GM18498 (cell line): Measurements from ENCODE around the gene PLCD1.

Experiments used
- ATAC-seq: cut with Tn5 transposase; IDR thresholded peaks from one replicate; pipeline ENCODE4 v1.9.1; 2021; ENCODE audit warnings: mild to moderate bottlenecking, moderate library complexity; ENCODE audit not compliant: unreplicated experiment

PLCD1 gene

DNA sequence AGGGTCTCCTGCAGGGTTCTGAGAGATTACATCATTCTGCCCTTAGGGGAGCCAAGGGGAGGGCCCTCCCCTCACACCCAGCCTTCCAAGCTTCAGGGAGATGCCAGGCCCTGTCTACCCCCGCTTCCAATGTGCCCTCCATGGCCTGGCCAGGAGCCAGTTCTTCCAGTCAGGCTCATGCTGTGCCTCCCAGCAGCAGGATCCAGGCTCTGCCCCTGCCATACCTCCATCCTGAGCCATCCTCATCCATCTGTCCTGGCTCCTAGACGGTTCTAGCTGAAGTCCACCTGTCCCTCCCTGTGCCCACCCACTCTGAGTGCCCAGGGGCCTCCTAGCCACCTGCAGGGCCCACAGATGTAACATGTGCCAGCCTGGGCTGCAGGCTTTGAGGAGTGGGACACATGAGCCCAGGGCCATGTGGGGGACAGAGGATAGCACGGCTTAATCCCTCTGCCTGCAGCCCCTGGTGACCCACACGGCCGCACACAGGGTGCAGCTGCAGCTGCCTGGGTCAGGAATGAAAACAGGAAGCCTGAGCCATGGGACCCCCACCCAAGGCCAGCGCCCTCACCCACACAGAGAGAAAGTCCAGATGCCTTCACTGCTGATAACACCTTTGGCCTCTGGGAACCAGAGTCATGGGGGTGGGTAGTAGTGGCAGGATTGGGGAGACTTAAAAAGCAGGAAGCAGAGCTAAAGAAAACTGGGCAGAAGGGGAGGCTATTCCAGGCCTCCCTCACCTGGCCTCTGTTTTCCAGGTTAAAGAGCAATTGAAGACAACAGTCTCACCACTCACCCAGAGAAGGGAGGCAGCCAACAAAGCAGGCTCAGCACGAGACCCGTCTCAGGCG, 11.8 kb downstream of the PLCD1 start:
- ATAC-seq = no peak

DNA sequence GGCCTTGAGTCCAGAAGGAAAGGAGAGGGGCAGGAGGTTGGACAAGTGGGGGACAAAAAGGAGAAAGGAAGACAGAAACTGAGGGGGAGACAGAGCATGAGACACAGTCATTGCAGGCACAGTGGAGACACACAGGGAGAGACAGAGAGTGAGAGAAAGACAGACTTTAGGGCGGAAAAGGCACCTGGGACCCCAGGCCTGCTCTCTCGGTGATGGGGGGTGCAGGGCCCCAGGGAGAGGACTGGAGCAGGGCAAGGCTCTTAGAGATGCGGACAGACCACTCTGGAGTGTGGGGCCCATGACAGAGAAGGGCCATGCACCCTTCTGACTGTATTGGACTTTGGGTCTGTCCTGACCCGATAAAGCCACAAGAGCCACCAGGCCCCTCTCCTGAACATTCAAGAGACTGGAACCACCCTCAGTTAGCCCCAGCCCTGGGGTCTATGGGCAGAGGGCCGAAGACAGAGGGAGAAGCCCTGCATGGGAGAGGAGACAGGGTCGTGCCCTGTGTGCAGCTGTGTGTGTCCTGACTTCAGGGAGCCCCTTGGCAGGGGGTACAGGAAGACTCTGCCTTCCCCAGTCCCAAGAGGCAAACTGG, 12.5 kb downstream of the PLCD1 start:
- ATAC-seq = no peak

DNA sequence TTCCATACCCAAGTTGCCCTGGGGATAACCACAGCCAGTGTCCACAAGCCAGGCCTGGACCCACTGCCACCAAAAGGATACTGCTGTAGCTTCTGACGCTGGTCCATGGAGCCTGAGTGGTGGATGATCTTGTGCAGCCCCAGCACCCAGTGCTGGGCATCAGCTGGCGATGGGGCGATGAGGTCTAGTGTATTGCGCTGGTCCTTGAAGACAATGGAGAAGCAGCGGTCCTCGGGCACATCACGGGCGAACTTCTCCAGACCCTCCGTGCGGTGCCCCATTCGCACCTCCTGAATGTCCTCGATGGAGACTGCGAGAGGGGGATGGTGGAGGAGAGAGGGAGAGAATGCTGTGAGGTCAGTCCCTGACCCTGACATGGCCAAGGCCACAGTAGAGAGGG, 13.0 kb downstream of the PLCD1 start:
- ATAC-seq = no peak

DNA sequence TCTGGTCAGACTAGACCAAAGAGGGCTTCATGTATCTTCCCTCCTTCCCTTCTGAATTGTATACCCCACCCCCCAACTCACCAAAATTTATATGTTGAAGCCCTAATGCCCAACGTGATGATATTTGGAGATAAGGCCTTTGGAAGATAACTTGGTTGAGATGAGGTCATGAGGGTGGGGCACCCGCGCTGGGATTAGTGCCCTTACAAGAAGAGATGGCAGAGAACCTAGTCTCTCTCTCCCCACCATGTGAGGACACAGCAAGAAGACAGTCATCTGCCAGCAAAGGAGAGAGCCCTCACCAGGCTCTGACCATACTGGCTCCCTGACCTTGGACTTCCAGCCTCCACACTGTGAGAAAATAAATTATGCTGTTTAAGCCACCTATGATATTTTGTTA, 13.5 kb downstream of the PLCD1 start:
- no peak for ATAC-seq

DNA sequence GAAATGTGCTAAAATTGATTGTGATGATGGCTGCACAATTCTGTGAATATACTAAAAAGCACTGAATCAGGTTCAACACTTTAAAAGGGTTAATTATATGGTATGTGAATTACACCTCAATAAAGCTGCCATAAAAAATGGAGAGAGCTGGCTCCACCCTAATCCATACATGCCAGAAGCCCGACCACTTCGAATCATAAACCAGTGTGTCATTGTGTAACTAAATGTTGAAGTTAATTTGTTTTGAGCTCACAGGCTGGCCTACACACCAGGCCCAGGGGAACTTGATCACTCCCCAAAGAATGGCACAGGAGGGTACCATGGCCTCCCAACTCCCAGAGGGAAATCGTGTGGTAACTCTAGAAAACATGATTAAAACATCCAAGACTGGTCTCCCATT, 14.0 kb downstream of the PLCD1 start:
- ATAC-seq = no peak

DNA sequence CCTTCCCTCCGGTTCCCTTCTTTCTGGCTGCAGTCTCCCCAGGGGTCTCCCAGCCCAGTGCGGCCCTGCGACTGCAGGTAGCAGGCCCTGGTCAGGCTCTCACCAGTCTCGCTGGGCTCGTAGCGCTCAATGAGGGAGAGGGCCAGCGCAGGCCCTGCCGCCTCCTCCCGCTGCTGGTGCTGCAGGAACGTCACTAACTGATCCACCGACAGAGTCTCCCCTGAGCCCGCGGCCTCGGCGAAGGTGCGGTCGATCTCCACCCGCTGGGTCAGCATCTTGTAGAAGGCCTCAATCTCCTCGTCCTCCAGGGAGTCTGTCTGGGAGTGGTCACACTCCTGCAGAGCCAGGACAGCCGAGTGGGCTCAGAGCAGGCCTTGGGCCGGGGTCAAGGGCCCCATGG, 18.3 kb downstream of the PLCD1 start:
- no peak for ATAC-seq

DNA sequence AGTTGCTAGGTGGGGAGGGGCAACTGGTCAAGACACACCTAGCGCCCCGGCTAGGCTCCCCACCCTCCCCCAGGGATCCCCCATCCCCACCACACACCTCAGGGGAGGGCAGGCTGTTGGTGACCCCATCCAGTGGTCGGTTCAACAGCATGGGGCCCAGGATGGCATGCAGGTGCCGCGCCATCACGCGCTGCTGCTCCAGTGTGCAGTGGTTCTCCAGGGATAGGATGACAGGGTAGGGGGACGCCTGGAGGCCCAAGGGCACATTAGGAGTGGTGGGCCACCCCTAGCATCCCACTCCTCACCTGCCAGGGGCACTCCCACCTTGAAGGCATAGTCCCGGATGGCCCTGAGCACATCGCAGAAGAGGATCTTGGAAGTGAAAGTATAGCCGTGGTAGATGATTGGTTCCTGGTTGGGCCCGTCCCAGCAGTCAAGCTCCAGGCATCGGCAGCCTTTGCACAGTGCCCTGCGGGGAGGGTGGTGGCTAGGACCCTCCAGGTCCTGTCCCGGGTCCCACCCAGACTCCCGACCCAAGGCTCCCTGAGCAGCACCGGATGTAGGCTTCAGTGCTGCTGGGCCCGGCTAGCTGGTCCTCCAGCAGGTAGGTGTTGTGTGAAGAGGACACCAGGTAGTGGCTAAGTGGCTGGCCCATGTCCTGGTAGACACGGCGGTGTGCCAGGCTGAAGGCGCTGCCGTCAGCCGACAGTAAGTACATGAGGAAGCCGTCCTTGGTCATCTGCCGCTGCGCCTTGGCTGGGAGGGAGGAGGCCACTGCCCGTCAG, 19.4 kb downstream of the PLCD1 start:
- no peak for ATAC-seq

DNA sequence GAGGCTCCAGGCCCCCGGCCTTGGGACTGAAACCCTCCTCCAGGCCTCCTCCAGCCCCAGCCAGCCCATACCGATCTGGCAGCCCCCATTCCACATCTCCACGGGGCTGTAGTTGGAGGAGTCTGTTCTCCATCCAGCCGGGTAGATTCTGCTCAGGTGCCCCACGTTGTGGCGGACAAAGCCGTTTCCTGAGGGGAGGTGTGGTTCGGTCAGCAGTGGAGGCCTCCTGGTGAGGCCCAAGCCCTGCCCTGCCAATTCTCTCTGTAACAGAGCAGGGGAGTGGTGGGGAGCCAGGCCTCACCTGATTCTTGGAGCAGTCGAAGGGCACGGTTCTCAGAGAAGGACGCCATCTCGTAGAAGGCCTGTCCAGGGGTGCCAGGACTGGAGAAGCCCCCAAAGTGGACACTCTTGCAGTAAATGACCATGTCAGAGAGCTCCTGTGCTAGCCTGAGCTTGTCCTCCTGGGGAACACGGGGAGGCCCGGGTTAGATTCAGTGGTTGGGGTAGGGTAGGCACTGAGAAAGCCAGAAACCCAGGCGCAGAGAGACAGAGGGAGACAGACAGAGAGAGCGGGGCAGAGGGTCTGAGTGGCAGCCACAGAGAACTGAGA, 20.4 kb downstream of the PLCD1 start:
- no peak for ATAC-seq

DNA sequence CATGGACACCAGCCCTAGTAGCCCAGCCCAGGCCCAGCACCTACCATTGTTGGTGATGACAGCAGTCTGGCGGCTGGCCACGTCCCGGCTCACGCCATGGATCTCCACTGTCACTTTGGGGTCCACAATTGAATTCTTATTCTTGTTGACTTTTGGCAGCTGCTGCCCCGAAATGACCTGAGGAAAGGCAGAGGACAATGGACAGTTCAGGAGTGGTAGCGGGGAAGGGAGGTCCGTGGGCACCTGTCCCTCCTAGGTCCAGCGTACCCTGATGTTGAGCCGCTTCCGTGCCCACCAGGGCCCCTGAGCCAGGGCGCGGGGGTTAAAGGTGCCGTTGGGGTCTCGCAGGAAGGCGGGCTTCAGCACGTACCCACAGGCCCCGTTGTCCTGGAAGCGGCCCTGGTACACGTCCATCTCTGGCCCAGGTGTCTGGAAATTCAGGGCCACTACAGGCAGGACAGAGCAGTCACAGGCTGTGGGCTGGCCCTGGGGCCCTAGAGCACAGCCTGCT, 21.2 kb downstream of the PLCD1 start:
- no peak for ATAC-seq

DNA sequence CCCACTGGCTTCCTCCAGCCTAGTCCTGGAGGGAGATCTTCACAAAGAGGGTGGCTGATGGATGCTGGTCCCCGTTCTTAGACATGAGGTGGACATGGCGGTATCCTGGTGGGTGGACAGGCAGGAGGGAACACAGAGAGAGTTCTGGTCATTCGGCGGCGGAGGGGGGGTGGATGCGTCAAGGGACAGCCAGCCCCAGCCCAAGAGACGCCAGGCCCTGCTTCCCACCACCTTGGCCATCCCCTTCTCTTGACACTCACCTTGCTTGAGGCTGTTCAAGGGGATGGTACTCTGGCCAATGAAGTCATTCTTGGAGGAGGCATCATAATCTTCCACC, 21.7 kb downstream of the PLCD1 start:
- no peak for ATAC-seq

DNA sequence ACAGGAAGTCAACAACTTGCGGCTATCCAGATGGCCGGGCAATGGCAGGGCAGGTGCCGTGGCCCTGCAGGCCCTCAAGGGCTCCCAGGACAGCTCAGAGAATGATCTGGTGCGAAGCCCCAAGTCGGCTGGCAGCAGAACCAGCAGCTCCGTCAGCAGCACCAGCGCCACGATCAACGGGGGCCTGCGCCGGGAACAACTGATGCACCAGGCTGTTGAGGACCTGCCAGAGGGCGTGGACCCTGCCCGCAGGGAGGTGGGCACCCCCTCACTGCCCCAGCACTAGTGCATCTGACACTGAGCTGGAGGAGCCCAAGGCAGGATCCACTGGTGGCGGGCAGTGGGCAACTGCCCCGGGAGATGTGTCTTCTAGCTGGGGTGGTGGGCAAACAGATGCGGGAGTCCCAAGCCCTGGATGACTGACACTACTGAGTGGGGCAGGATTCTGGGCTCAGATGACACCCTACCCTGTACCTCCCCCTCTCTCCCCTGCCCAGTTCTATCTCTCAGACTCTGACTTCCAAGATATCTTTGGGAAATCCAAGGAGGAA, 22.9 kb downstream of the PLCD1 start:
- ATAC-seq = no peak

DNA sequence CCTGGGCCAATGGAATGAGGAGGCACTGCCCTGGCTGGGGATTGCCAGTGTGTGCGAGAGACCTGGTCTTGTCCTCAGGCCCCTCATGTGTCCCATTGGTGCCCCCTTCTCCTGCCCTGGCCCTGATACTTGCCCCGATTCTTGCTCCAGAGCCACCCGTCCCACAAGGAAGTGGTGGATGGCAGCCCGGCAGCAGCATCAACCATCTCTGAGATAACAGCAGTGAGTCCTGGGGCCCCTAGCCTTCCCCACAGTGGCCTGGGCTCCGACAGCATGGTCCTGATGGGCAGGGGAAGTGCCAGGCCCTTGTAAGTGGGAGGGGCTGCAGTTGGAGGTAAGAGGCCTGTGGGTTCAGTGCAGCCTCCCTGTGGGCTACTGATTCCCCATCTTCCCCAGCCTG, 23.4 kb downstream of the PLCD1 start:
- no peak for ATAC-seq

DNA sequence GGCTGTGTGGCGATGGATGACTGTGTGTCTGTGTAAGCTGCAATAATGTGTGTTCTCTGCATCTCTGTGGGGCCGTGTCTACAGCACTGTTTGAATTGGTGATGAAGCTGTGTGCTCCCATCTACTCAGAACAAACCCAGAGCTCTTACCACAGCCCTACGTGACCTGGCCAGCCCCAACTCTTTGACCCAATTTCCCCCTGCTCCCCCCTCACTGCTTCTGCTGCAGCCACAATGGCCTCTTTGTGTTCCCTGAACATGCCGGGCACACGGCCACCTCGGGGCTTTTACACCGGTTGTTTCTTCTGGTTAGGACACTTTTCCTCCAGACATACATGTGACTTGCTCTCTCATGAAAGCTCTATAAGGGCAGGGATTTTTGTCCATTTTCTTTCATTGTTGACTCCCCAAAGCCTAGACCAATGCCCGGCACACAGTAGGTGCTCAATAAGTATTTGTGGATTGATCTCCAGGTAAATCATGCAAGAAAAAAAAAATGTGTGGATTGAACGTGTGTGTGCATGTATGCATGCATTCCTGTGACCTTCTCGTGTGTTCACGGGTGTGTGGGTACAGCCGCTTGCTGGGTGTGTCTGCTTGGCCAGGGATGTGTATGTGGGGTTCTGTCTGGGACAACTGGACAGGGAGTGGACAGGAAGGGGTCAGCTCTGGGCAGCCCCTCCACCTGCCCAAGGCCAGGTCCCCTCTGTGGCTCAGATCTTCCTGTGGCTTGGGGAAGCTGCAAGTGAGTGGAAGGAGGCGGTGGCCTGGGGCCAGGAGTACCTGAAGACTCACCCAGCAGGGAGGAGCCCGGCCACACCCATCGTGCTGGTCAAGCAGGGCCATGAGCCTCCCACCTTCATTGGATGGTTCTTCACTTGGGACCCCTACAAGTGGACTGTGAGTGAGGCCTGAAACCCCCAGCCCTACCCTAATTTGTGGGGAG, 24.1 kb downstream of the PLCD1 start:
- no peak for ATAC-seq

DNA sequence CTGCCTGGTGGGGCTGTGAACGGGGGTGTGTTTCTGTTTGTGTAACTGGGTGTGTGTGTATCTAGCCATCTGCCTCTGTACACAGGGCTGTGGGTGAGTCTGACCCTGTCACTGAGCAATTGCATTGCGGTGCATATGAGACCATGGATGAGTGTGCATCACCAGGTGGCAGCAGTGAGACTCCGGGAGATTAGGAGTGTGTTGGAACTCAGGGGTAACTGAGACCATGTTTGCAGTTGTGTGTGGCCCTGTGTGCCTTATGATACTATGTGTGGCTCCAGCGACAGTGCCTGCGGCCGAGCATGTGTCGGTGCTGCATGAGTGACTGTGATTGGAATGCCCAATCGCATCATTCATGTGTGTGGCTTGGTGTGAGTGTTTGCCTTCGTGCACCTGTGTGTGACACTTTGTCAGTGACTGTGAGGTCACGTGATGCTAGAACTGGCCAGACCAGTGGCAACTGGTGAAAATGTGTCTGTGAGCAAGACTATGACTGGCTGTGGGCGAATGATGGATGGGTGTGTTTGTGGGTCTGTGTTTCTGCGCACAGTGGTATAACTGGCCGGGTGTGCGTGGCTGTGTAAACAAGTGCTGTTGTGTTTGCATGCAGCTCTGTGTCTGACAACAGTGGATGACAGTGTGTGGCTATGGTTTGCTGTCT, 24.9 kb downstream of the PLCD1 start:
- ATAC-seq = peak; percentile 46

DNA sequence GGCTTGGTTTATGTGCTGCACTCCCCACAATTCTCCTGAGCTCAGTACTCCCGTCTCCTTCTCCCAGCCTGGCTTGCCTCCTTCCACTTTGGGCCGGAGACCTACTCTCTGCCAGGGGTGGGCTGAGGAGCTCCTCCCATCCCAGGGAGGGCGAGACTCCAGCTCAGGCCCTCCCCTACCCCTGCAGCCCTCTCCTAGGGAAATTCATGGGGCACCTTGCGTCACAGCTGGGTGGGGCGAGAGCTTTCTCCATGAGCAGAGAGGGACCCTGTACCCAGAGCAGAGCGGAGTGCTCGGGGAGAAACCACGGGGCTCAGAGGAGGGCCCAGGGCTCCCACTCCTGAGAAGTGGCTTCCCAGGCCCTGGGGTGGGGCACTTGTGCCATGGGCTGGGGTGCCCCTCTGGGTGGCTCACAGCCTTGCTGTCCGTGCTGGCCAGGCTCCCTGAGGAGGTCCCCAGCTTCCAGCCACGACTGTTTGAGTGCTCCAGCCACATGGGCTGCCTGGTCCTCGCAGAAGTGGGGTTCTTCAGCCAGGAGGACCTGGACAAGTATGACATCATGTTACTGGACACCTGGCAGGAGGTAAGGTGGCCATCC, 25.5 kb downstream of the PLCD1 start:
- ATAC-seq = peak; percentile 1

DNA sequence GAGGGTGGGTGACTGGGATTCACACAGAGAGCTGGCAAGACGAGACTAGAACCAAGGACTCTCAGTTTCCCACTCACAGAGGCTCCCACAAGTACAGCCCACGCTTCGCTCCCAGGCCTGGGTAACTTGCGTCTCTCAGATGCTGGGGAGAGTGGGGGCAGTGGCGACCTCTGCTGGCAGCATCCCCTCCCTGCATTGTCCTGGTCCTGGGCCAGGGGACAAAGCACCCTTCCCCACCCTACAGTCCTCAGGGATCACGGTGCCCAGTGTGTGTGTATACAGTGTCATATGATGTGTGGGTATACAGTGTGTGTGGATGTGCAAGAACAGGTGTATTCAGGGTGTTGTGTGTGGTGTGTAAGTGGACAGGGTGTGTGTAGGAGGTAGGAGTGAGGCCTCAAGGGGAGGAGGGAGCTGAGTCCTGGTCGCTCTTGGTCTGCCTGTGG, 26.0 kb downstream of the PLCD1 start:
- ATAC-seq = peak; percentile 36

DNA sequence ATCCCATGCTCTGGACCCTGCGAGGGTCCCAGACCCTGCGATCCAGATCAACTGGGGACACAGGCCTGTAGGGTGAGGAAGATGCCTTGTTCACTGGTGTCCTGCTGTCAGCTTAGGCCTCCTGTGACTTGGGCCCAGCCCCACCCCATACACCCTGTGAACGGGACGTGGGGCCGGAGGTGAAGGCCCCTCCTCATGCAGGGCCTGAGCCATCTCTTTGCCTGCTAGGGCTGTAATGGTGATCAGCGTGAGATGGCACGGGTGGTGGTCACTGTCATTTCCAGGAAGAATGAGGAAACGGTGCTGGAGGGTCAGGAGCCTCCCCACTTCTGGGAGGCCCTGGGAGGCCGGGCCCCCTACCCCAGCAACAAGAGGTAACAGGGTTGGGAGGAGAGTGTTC, 26.5 kb downstream of the PLCD1 start:
- no peak for ATAC-seq

DNA sequence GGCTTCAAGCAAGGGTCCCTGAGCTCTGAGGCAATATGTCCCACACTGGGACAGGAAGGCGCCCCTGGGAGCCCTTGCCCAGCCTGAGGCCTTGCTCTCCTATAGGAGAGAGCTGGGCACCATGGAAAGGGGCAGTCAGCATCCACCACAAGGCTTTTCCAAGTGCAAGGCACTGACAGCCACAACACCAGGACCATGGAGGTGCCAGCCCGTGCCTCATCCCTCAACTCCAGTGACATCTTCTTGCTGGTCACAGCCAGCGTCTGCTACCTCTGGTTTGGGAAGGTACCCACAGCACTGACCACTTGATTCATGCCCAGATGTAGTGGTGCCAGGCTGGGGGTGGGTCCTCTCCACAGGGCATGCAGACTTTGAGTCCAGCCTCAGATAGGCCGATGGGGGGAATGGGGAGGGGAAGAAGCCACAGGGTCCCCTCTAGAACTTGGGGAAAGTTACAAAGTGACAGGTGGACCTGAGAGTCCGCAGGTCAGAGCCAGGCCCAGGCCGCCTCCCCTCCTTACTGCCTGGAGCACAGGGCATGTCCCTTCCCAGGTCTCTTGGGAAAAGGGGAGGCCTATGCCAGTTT, 27.1 kb downstream of the PLCD1 start:
- no peak for ATAC-seq
